GM10266 (cell line): ENCODE measurements around the gene BTBD9.

Source experiments
- DNase-seq: peaks from one replicate; pipeline ENCODE4 v3.0.0; 2012; ENCODE audit errors: extremely low spot score
- CTCF ChIP-seq: IDR thresholded peaks from 2 replicates; pipeline ENCODE4 v1.5.1; 2012; ENCODE audit warnings: mild to moderate bottlenecking, low read depth; ENCODE audit not compliant: control insufficient read depth, insufficient read depth; ENCODE audit errors: missing control alignments

The BTBD9 gene

GRCh38 chr6:38493931-38494547 is 145.7 kb downstream of the BTBD9 start:
- TF ChIP-seq CTCF: peak; percentile 80
- DNase-seq: peak; percentile 30

GRCh38 chr6:38492031-38492430 is 147.7 kb downstream of the BTBD9 start:
- DNase-seq: no peak
- no peak for TF ChIP-seq CTCF

- TF ChIP-seq CTCF: no peak
- no peak for DNase-seq
These were observed 149.8 kb downstream of the BTBD9 start for GRCh38 chr6:38489951-38490350.

- DNase-seq: no peak
- TF ChIP-seq CTCF: no peak
These were observed 152.3 kb downstream of the BTBD9 start for GRCh38 chr6:38487423-38487822.

GRCh38 chr6:38485488-38485887 is 154.2 kb downstream of the BTBD9 start:
- TF ChIP-seq CTCF: no peak
- DNase-seq: no peak

- DNase-seq: no peak
These were observed 155.1 kb downstream of the BTBD9 start for GRCh38 chr6:38484656-38485055.

More at GRCh38 chr6:38484656-38485055, 155.1 kb downstream of the BTBD9 start:
- TF ChIP-seq CTCF: no peak
